ENCODE measurements around the gene GOPC.

GOPC gene

DNA sequence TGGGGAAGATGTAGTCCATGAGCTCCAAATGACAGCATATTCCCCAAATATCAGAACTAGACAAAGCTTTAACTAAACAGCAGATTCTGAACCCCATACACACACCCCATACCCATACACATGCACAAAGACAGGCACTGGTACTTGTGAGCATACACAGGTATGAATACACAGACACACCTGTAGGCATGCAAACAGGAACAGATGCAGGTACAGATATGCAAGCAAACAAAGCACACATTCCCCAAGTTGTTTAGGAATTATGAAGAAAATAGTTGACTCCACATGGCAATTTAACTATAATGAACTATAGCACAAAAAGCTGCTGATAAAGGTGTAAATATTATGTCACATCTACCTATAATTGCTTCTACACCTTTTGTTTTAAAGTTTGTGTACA is 16.7 kb downstream of the GOPC start:
- in situ Hi-C loops (cut with HindIII; ENCODE audit: low pct_unique_long_range_greater_than_20kb, low sequenced_read_pairs) = no loop called here
- TF ChIP-seq JUND (IDR thresholded peaks at IDR 0.05; ENCODE audit: low read depth) = no peak
- peak in 1 of 2 experiments; percentile 30 for DNase-seq (ENCODE audit: low read depth in 1 of 2, low spot score in 1 of 2)

DNA sequence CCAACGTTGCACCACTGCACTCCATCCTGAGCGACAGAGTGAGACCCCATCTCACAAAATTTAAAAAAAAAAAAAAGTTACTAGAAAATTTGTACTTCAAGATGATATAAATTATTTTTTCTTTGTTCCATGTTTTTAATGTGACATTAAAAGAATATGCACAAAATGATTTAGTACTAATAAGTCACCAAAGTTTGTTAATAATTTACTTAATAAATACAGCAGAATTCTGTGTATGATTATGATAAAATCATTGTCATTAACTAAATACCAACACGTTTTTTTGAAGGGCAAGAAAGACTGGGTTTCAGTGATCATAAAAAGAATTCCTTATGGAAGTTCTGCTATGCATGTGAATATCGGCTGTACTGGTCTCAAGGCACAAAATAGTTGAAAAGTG is 28.1 kb downstream of the GOPC start:
- no peak for DNase-seq (ENCODE audit: low read depth in 1 of 2, low spot score in 1 of 2)
- in situ Hi-C loops (cut with HindIII; ENCODE audit: low pct_unique_long_range_greater_than_20kb, low sequenced_read_pairs) = no loop called here
- no peak for TF ChIP-seq JUND (IDR thresholded peaks at IDR 0.05; ENCODE audit: low read depth)

DNA sequence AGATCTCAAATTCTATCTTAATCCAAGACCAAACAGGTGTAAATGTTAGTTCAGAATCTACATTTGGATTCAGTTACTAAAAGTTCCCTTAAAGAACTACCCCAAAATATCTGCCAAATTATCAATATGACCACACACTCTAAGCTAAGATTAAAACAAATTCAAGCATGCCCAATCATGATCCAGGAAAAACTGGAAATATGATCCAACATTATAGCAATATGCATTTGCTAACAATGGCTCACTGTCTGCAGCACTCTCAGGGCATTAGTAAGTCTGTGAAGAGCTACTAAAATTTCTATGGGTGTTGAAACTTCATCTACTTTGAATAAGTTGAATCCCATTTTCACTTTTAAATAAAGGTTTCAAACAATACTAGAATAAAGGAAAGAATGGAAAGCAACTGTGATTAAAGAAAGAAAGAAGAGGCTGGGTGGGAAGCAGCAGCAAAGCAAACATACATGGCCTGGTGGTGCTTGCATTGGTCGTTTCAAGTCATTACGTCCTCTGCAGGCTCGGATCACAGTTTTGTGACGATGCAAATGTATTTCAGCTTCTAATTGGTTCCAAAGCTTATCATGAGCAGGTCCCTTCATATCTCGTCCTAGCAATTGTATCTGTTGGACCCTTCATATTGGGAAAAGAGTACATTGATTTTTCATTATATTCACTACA is 29.2 kb downstream of the GOPC start:
- no peak for DNase-seq (ENCODE audit: low read depth in 1 of 2, low spot score in 1 of 2)
- in situ Hi-C loops (cut with HindIII; ENCODE audit: low pct_unique_long_range_greater_than_20kb, low sequenced_read_pairs) = no loop called here
- TF ChIP-seq JUND (IDR thresholded peaks at IDR 0.05; ENCODE audit: low read depth) = no peak

DNA sequence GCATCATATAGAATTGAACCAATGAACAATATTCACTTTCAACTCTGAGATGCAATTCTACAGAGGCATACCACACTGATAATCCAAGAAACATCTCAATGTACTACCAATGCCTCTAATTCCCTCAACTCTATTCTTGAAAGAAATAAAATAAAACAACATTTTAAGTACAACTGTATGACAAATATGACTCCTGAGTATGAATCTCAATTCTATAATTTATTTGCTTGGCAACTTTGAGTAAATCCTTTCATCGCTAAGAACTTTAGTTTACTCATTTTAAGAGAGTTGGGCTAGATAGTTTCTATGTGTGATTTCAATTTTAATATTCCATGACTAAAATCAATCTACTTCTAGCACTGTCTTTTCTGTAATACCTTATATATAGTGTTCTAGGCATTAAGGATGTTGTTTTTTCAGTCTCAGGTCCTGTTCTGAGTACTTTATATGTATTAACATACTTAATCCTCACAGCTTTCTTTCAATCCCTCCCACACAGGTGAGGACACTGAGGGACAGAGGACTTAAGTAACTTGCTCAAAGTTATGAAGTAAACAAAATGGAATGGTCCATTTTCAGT is 33.4 kb downstream of the GOPC start:
- TF ChIP-seq JUND (IDR thresholded peaks at IDR 0.05; ENCODE audit: low read depth) = no peak
- in situ Hi-C loops (cut with HindIII; ENCODE audit: low pct_unique_long_range_greater_than_20kb, low sequenced_read_pairs) = no loop called here
- no peak for DNase-seq (ENCODE audit: low read depth in 1 of 2, low spot score in 1 of 2)

DNA sequence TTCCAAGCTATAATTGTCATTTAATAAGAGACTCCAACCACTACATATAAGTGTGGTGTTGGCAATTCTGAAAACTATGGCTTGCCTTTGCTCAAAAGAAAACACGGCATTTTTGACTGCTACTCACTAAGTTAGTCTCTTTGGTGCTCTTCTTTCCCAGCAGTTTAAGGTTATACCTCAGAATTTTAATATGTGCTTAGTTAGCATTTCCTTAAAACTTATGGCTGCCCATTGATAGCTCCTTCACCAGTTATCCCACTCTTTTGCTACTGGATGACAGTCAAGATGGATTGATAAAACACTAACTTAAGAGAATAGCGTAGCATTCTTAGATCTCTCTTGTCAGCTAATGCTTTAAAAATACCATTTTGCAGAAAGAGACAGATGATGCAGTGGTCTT is 34.1 kb downstream of the GOPC start:
- no peak for DNase-seq (ENCODE audit: low read depth in 1 of 2, low spot score in 1 of 2)
- in situ Hi-C loops (cut with HindIII; ENCODE audit: low pct_unique_long_range_greater_than_20kb, low sequenced_read_pairs) = no loop called here
- TF ChIP-seq JUND (IDR thresholded peaks at IDR 0.05; ENCODE audit: low read depth) = no peak

DNA sequence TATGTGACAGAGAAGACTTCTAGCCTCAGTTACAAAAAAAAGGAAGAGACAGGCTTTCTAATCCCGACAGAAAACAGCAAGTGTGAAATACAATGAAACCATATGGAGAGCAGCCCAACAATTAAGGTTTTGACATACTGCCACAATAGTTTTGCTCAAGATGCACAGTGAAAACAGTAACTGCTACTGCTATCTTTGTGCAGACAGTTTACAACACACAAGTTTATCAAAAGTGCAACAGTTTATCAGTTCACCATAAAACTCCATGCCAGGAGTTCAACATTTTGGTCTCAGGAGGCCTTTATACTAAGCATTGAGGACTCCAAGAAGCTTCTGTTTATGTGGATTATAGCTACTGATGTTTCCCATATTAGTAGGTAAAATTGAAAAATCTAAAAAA is 37.6 kb downstream of the GOPC start:
- no peak for DNase-seq (ENCODE audit: low read depth in 1 of 2, low spot score in 1 of 2)
- in situ Hi-C loops (cut with HindIII; ENCODE audit: low pct_unique_long_range_greater_than_20kb, low sequenced_read_pairs) = no loop called here
- no peak for TF ChIP-seq JUND (IDR thresholded peaks at IDR 0.05; ENCODE audit: low read depth)

DNA sequence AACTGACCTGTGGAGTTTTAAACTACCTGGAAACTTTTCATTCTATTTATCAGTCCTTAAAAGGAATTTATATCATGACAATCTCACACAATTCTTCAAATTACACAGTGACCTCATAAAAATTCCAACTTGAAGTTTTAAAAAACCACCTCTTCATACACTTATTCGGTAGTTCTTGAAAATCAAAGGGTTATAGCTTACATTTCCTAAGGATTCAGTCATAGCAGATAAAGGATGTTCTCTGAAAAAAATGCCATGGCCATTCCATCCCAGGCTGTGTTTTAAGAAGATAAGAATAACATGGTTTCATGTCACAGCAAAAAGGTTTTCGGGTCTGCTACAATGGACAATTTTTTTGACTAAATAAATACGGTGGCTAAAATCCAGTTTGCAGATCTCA is 41.2 kb downstream of the GOPC start:
- TF ChIP-seq JUND (IDR thresholded peaks at IDR 0.05; ENCODE audit: low read depth) = no peak
- DNase-seq (ENCODE audit: low read depth in 1 of 2, low spot score in 1 of 2) = no peak
- in situ Hi-C loops (cut with HindIII; ENCODE audit: low pct_unique_long_range_greater_than_20kb, low sequenced_read_pairs) = no loop called here

DNA sequence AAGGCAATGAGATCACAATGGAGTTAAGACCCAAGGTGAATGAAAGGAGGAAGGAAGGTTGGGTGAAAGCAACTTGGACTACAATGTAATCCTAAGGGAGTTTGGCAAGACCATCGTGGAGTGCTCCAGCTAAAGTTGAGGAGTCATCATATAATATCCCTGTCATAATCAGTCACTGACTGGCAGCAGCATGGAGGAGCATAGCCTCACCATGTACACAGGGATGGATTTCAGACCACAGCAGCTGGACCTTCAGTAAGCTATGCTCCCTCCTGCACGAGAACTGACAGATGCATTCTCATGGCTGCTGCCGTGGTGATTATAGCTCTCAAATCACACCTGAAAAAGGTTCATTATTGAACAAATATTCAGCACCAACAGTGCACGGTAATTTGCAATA is 43.0 kb downstream of the GOPC start:
- no peak for DNase-seq (ENCODE audit: low read depth in 1 of 2, low spot score in 1 of 2)
- in situ Hi-C loops (cut with HindIII; ENCODE audit: low pct_unique_long_range_greater_than_20kb, low sequenced_read_pairs) = no loop called here
- no peak for TF ChIP-seq JUND (IDR thresholded peaks at IDR 0.05; ENCODE audit: low read depth)

DNA sequence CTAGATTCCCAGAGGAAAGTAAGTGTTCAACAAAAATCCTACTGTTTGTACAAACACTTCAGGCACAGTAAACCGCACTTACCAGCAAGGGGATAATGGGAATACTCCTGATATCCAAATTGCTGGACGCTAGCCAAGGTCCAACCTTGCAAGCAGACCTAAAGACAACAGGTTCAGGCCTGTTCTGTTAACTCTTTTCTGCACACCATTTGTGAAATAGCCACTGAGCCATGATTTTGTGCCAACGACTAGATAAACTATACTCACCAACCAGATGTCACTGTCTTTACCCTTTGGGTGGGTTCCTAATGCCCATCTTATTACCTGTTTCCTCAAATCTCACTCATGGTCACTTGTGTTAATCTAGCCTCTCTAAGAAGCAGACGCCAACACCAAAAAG is 43.5 kb downstream of the GOPC start:
- TF ChIP-seq JUND (IDR thresholded peaks at IDR 0.05; ENCODE audit: low read depth) = no peak
- no peak for DNase-seq (ENCODE audit: low read depth in 1 of 2, low spot score in 1 of 2)
- in situ Hi-C loops (cut with HindIII; ENCODE audit: low pct_unique_long_range_greater_than_20kb, low sequenced_read_pairs) = no loop called here

DNA sequence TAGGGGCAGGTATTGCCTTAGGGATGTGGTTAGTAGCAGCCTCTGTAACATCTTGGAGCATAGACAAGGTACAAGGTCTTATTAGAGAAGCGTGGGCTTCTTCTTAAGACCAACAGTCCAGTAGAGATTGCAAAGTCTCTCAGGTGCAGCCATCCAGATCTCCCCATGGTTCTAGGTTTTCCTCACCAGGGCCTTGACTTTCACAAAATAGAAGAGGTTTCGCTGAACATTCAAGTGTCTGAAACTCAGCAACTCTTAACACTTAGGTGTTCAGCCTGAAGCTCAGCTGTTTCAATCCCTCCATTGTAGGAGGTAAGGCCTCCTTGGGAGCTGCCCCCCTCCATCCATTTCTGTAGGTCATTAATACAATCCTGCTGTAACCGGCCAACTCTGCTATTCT is 44.4 kb downstream of the GOPC start:
- no peak for TF ChIP-seq JUND (IDR thresholded peaks at IDR 0.05; ENCODE audit: low read depth)
- in situ Hi-C loops (cut with HindIII; ENCODE audit: low pct_unique_long_range_greater_than_20kb, low sequenced_read_pairs) = no loop called here
- no peak for DNase-seq (ENCODE audit: low read depth in 1 of 2, low spot score in 1 of 2)

DNA sequence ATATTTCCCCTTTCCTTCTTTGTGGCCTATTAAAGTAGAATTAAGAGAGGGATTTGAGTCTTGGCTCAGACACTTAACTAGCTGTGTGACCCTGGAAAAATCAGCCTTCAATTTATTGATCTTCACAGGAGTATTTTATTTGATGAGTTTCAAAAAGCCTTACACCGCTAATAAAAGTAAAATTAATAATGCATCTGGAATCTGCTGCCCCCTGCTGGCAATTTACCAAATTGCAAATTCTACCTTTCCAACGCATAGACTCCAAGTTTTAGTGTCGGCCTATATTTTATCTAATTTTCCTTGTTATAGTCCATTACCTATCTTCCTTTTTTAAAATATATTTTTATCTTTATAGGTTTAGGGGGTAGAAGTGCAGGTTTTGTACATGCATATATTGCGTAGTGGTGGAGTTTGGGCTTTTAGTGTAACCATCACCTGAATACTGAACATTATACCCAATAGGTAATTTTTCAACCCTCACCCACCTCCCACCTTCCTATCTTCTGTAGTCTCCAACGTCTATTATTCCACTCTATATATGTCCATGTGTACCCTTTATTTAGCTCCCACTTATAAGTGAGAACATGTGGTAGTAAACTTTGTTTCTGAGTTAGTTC is 46.3 kb downstream of the GOPC start:
- peak in 1 of 2 experiments; percentile 34 for DNase-seq (ENCODE audit: low read depth in 1 of 2, low spot score in 1 of 2)
- no peak for TF ChIP-seq JUND (IDR thresholded peaks at IDR 0.05; ENCODE audit: low read depth)
- in situ Hi-C loops (cut with HindIII; ENCODE audit: low pct_unique_long_range_greater_than_20kb, low sequenced_read_pairs) = no loop called here

DNA sequence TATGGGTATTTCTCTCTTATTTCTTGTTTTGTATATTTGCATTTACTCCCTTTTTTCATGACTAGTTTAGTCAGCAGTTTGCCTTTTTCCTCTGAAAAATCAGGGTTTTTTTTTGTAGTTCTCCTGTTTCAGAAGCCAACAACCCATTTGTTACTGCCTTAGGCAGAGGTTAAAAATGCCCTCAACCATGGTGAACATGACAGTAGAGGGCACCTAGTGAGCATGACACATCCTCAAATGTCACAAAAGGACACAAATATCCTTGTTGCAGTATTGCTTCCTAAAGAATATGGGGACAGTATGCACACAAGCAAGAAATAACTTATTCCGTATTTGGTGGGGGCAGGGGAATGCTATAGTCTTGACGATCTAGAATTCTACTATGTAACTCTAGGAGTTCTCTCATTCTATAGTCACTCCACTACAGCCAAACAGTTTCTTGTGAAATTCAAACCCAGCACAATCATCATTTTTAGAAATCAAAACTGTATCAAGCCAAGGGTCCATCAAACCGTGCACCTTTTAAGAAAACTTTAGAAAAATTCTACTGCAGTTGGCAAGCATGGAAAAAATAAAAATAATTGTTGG is 47.0 kb downstream of the GOPC start:
- in situ Hi-C loops (cut with HindIII; ENCODE audit: low pct_unique_long_range_greater_than_20kb, low sequenced_read_pairs) = no loop called here
- no peak for TF ChIP-seq JUND (IDR thresholded peaks at IDR 0.05; ENCODE audit: low read depth)
- no peak for DNase-seq (ENCODE audit: low read depth in 1 of 2, low spot score in 1 of 2)

DNA sequence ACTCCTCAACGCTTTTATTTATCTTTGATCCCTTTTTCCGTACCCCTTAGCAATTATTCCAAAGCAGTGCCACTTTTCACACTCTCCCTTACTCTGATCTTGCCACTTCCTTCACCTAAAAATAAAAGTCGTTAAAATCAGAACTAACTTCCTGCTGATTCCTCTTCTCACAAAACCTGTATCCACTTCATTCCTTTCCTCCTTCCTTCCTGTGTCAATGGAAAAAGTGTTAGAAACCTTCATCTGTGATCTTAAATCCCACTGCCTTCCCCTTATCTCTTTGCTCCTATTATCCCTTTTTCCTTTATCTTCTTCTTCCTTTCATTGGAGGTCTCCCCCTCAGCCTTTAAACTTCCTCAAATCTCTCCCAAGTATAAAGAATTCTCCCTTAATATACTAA is 49.2 kb downstream of the GOPC start:
- in situ Hi-C loops (cut with HindIII; ENCODE audit: low pct_unique_long_range_greater_than_20kb, low sequenced_read_pairs) = no loop called here
- DNase-seq (ENCODE audit: low read depth in 1 of 2, low spot score in 1 of 2) = no peak
- TF ChIP-seq JUND (IDR thresholded peaks at IDR 0.05; ENCODE audit: low read depth) = no peak

All from T47D (cell line).